Spleen (tissue), 11 donors: ENCODE results near the gene EIF2B2. TPM values are rescaled to one million over a fixed set of nuclear protein-coding genes. Genes with fewer than 3 reads are reported as not detected.
A peak's percentile ranks its signal among the peaks of the same experiment; 100 is the strongest.

Source experiments
- DNase-seq: peaks from one replicate; pipeline ENCODE4 v3.0.0-alpha.2; 2020
- H3K27ac ChIP-seq, 8 donors: fragments of 200-600 bp; sonication (generic) in 7 of 8; 1 replicate in 4 of 8; 2 replicates in 4 of 8; pipeline versions ENCODE4 v1.5.0 to v1.8.0; 2016 to 2021; ENCODE audit warnings: inconsistent platforms in 4 of 8, mild to moderate bottlenecking in 4 of 8, moderate library complexity in 1 of 8
- H3K27me3 ChIP-seq, 7 donors: fragments of 200-600 bp; sonication (generic) in 6 of 7; replicated peaks in 1 of 7; 1 replicate in 4 of 7; 2 replicates in 3 of 7; pipeline versions ENCODE4 v1.5.0 to v1.8.0; 2016 to 2021; ENCODE audit warnings: inconsistent platforms in 3 of 7, mild to moderate bottlenecking in 1 of 7
- H3K36me3 ChIP-seq, 6 donors: fragments of 200-600 bp; sonication (generic) in 5 of 6; 1 replicate in 4 of 6; 2 replicates in 2 of 6; pipeline versions ENCODE4 v1.5.0 to v1.8.0; 2016 to 2021; ENCODE audit warnings: inconsistent platforms in 2 of 6
- H3K4me1 ChIP-seq, 6 donors: fragments of 200-600 bp; sonication (generic) in 5 of 6; 1 replicate in 3 of 6; 2 replicates in 3 of 6; pipeline versions ENCODE4 v1.5.0 to v1.8.0; 2016 to 2021; ENCODE audit warnings: inconsistent platforms in 3 of 6
- H3K4me3 ChIP-seq, 8 donors: fragments of 200-600 bp; sonication (generic) in 7 of 8; 1 replicate in 4 of 8; 2 replicates in 4 of 8; pipeline versions ENCODE4 v1.5.0 to v1.8.0; 2016 to 2021; ENCODE audit warnings: inconsistent platforms in 4 of 8, mild to moderate bottlenecking in 4 of 8, moderate library complexity in 2 of 8
- H3K9me3 ChIP-seq, 8 donors: fragments of 200-600 bp; sonication (generic) in 7 of 8; 1 replicate in 4 of 8; 2 replicates in 4 of 8; pipeline versions ENCODE4 v1.5.0 to v1.8.0; 2016 to 2021; ENCODE audit warnings: inconsistent platforms in 4 of 8
- POLR2A ChIP-seq, 3 donors: fragments of 450-650 bp; IDR thresholded peaks; one replicate each; pipeline ENCODE4 v1.5.1; 2017; ENCODE audit warnings: antibody characterized with exemption in 3 of 3, mild to moderate bottlenecking in 1 of 3
- POLR2AphosphoS5 ChIP-seq, 3 donors: sonication (generic); formaldehyde crosslinking; IDR thresholded peaks; one replicate each; pipeline ENCODE4 v1.5.1; 2017; ENCODE audit warnings: antibody characterized with exemption in 3 of 3
- WGBS, 5 donors: extraction: QIAGEN DNeasy Blood & Tissue Kit in 3 of 5; methylation state at CpG; one replicate each; pipeline versions ENCODE4 v1.1.5 to v1.1.7; 2013 to 2018; 5-methylcytosine and 5-hydroxymethylcytosine counted together
- intact Hi-C: fragments of 100-400 bp; cut with DNase I; formaldehyde crosslinking; loops from one replicate; pipeline ENCODE4 v1.15.0; 2023; ENCODE audit warnings: low total_unique reads
- polyA plus RNA-seq, 3 donors: library from polyadenylated mRNA; stranded (reverse); fragments of 200-250 nt; gene quantifications; one replicate each; pipeline ENCODE4 v1.2.1, GENCODE V29; 2013
- total RNA-seq, 7 donors: library from RNA; depleted of rRNA in 3 of 7; stranded (reverse); fragments of >200 nt in 3 of 7; fragmentation: NEBNext Ultra II Directional in 4 of 7; extraction: Animal tissue kit (Norgen Biotek cat#: 25700) in 4 of 7; gene quantifications; one replicate each; pipeline versions ENCODE4 v1.1.0 to v1.2.1, GENCODE V29; 2016 to 2021
- TF ChIP-seq, protein P1 (sequence below), 11 experiments: fragments of 200-600 bp in 7 of 11; fragments of 450-650 bp in 4 of 11; sonication (generic) in 4 of 11; IDR thresholded peaks in 8 of 11; conservative IDR thresholded peaks in 3 of 11; 1 replicate in 7 of 11; 2 replicates in 4 of 11; pipeline versions ENCODE4 v1.4.0 to v1.8.0; 2016 to 2021; ENCODE audit warnings: antibody characterized with exemption in 11 of 11, inconsistent platforms in 4 of 11, mild to moderate bottlenecking in 1 of 11
- donor health status: healthy with polysubstance abuse.
- donor health status: DM: no; HTN: no; CAD: no; lungs with moderate emphysema.
- donor health status: DM: no; HTN: no; CAD: no.
- donor health status: Bipolar disorder and iron deficiency.
- donor health status: healthy.
- donor health status: DM: no; HTN: no; CAD: no.
- donor health status: DM: yes; HTN: yes; CAD: no.

Gene EIF2B2
- total and polyA plus RNA-seq, 10 donors, result 16.0 to 38.1 (median 25.8) TPM

GRCh38 chr14:75018694-75019093 lies 16.0 kb downstream of the EIF2B2 start:
- H3K27me3 ChIP-seq, result no peaks in the 10 kb centered on the region
- DNase-seq, result no peak
- no peaks in the 10 kb centered on the region for H3K4me1 ChIP-seq
- no peak overlapping the region for H3K27ac ChIP-seq
- H3K9me3 ChIP-seq, result no peaks in the 10 kb centered on the region
- WGBS, 5 donors, result 83 to 94% (median 91%) methylated on average over 3 of the region's 3 CpGs
- H3K36me3 ChIP-seq, result peaks cover 2 to 98% (median 71%) of the 10 kb centered on the region in 6 donors
- H3K4me3 ChIP-seq, result no peak overlapping the region
- intact Hi-C loops, result no loop called here
- TF ChIP-seq POLR2AphosphoS5 (IDR thresholded peaks at IDR 0.05) (no peak), POLR2A (IDR thresholded peaks at IDR 0.05) (no peak)
- TF ChIP-seq, protein P1, sequence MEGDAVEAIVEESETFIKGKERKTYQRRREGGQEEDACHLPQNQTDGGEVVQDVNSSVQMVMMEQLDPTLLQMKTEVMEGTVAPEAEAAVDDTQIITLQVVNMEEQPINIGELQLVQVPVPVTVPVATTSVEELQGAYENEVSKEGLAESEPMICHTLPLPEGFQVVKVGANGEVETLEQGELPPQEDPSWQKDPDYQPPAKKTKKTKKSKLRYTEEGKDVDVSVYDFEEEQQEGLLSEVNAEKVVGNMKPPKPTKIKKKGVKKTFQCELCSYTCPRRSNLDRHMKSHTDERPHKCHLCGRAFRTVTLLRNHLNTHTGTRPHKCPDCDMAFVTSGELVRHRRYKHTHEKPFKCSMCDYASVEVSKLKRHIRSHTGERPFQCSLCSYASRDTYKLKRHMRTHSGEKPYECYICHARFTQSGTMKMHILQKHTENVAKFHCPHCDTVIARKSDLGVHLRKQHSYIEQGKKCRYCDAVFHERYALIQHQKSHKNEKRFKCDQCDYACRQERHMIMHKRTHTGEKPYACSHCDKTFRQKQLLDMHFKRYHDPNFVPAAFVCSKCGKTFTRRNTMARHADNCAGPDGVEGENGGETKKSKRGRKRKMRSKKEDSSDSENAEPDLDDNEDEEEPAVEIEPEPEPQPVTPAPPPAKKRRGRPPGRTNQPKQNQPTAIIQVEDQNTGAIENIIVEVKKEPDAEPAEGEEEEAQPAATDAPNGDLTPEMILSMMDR (IDR thresholded peaks at IDR 0.05 in 8 of 11, conservative IDR thresholded peaks at IDR 0.05 in 3 of 11), result no peak

DNA sequence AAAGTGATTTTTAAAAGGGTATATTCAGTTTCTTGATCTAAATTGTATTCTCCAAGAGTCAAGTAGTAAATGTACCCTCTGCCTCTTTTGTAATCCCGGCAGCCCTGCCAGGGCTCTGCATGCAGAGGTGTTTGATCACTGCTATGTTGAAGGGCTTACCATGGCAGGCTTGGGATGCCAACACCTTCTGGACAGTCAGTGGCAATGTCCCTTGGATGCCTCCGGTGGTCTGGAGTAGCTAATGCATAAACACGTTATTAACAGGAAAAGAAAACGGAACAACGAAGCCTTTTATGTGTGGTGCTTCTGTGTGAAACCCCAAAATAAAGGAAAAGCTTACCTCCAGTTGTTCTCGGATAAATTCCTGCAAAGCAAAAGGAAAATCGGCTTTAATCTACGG lies 19.9 kb downstream of the EIF2B2 start:
- Histone ChIP-seq H3K4me1 (peaks cover 0 to 14% (median 0%) of the 10 kb centered on the region in 6 donors), H3K4me3 (no peak overlapping the region), H3K36me3 (peaks cover 0 to 91% (median 44%) of the 10 kb centered on the region in 6 donors), H3K27ac (peak overlapping the region in 1 of 8 donors; percentile 0), H3K27me3 (no peaks in the 10 kb centered on the region), H3K9me3 (no peaks in the 10 kb centered on the region)
- WGBS, 5 donors, result 80 to 90% (median 82%) methylated on average over 8 of the region's 8 CpGs
- no peak for TF ChIP-seq POLR2AphosphoS5 (IDR thresholded peaks at IDR 0.05)
- TF ChIP-seq, protein P1 (IDR thresholded peaks at IDR 0.05 in 8 of 11, conservative IDR thresholded peaks at IDR 0.05 in 3 of 11), result peak in 1 of 11 experiments; percentile 7
- intact Hi-C loops, result no loop called here
- no peak for DNase-seq

- H3K9me3 ChIP-seq, result no peaks in the 10 kb centered on the region
- intact Hi-C loops, result no loop called here
- peaks cover 0 to 89% (median 39%) of the 10 kb centered on the region in 6 donors for H3K36me3 ChIP-seq
- H3K4me3 ChIP-seq, result no peak overlapping the region
- 80 to 94% (median 88%) methylated on average over 1 of the region's 1 CpG for WGBS, 5 donors
- TF ChIP-seq, protein P1 (IDR thresholded peaks at IDR 0.05 in 8 of 11, conservative IDR thresholded peaks at IDR 0.05 in 3 of 11), result no peak
- TF ChIP-seq POLR2A (IDR thresholded peaks at IDR 0.05), result no peak
- no peak for TF ChIP-seq POLR2AphosphoS5 (IDR thresholded peaks at IDR 0.05)
- no peaks in the 10 kb centered on the region for H3K27me3 ChIP-seq
- no peak overlapping the region for H3K27ac ChIP-seq
- DNase-seq, result no peak
- H3K4me1 ChIP-seq, result peaks cover 0 to 14% (median 0%) of the 10 kb centered on the region in 6 donors
Observed at GRCh38 chr14:75023108-75023507, 20.4 kb downstream of the EIF2B2 start.

DNA sequence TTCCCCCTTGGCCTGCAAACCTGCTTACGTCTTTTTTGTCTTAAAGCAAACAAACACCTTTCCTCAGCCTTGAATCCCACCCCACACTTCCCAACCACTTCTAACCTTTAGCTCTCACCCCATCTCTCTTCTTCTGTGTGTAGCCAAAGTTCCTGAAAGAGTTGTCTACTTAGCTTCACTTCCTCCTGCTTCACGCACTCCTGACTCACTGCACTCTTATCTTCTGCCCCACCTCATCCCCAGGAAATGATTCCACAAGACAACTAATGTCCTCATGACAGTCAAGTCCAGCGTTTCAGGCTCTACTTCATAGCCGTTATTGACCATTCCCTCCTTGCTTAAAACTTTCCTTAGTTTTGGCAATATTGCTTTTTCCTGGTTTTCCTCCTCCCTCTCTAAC lies 22.4 kb downstream of the EIF2B2 start:
- H3K36me3 ChIP-seq, result peaks cover 0 to 89% (median 34%) of the 10 kb centered on the region in 6 donors
- peak overlapping the region in 3 of 8 donors; percentile 28 to 40 (median 29) for H3K27ac ChIP-seq
- no peak for DNase-seq
- no peaks in the 10 kb centered on the region for H3K27me3 ChIP-seq
- H3K4me1 ChIP-seq, result peaks cover 0 to 14% (median 0%) of the 10 kb centered on the region in 6 donors
- intact Hi-C loops, result no loop called here
- H3K4me3 ChIP-seq, result no peak overlapping the region
- no peaks in the 10 kb centered on the region for H3K9me3 ChIP-seq
- WGBS, 5 donors, result 37 to 64% (median 43%) methylated on average over 4 of the region's 4 CpGs
- TF ChIP-seq, protein P1 (IDR thresholded peaks at IDR 0.05 in 8 of 11, conservative IDR thresholded peaks at IDR 0.05 in 3 of 11), result no peak
- peak in 1 of 3 donors; percentile 33 for TF ChIP-seq POLR2AphosphoS5 (IDR thresholded peaks at IDR 0.05)
